B cell (primary cell): Measurements from ENCODE around the gene NBPF4. TPM values are rescaled to one million over a fixed set of nuclear protein-coding genes. Genes with fewer than 3 reads are reported as not detected.

Experiments
- ATAC-seq: fragments of 200-7000 bp; cut with Tn5 transposase; one replicate; pipeline ENCODE4 v1.10.0; 2021; ENCODE audit warnings: low read depth, mild to moderate bottlenecking, moderate number of reproducible peaks, moderate library complexity
- CTCF ChIA-PET: fragments of 350-600 bp; sonication (Branson Sonifier 250); formaldehyde crosslinking; loops from one replicate; lab custom pipeline; 2021; ENCODE audit warnings: antibody characterized with exemption, inconsistent platforms; lab: Charles Lee
- POLR2A ChIA-PET: fragments of 350-600 bp; sonication (Branson Sonifier 250); formaldehyde crosslinking; loops from one replicate; lab custom pipeline; 2021; ENCODE audit warnings: antibody characterized with exemption; lab: Charles Lee
- DNase-seq: peaks from one replicate; pipeline ENCODE4 v3.0.0; 2013
- H2AFZ ChIP-seq: 2 replicates; pipeline ENCODE4 v1.6.1; 2012; ENCODE audit warnings: mild to moderate bottlenecking, low read depth, low read length; ENCODE audit not compliant: insufficient read depth, poor library complexity, severe bottlenecking
- H3K27ac ChIP-seq, 2 donors: 1 replicate in 1 of 2; 2 replicates in 1 of 2; pipeline ENCODE4 v1.5.1; 2012 to 2013; ENCODE audit warnings: low read length in 2 of 2, mild to moderate bottlenecking in 2 of 2, moderate library complexity in 1 of 2
- H3K27me3 ChIP-seq, 4 experiments: fragments of 200-600 bp in 1 of 4; sonication (generic) in 1 of 4; replicated peaks in 1 of 4; 1 replicate in 2 of 4; 2 replicates in 2 of 4; pipeline versions ENCODE4 v1.6.1 to v1.7.0; 2013 to 2016; ENCODE audit warnings: low read length in 3 of 4, mild to moderate bottlenecking in 2 of 4, mixed read lengths in 1 of 4, moderate library complexity in 1 of 4; ENCODE audit not compliant: insufficient read depth in 4 of 4, control insufficient read depth in 3 of 4; ENCODE audit errors: control extremely low read depth in 1 of 4
- H3K36me3 ChIP-seq, 2 experiments: replicated peaks in 1 of 2; 1 replicate in 1 of 2; 2 replicates in 1 of 2; pipeline versions ENCODE4 v1.6.1 to v1.7.1; 2013; ENCODE audit warnings: low read length in 1 of 2; ENCODE audit not compliant: insufficient read depth in 2 of 2, control insufficient read depth in 1 of 2; ENCODE audit errors: control extremely low read depth in 1 of 2, extremely low read depth in 1 of 2
- H3K4me1 ChIP-seq, 2 donors: fragments of 200-600 bp in 1 of 2; sonication (generic) in 1 of 2; 1 replicate in 1 of 2; 2 replicates in 1 of 2; pipeline versions ENCODE4 v1.5.1 to v1.6.1; 2013 to 2017; ENCODE audit warnings: low read length in 2 of 2; ENCODE audit not compliant: control insufficient read depth in 2 of 2, insufficient read depth in 2 of 2
- H3K4me2 ChIP-seq: replicated peaks from 2 replicates; pipeline ENCODE3; 2012; ENCODE audit warnings: mild to moderate bottlenecking, low read depth, low read length; ENCODE audit not compliant: poor library complexity, severe bottlenecking
- H3K4me3 ChIP-seq, 5 experiments: fragments of 200-600 bp in 1 of 5; sonication (generic) in 1 of 5; 1 replicate in 3 of 5; 2 replicates in 2 of 5; pipeline versions ENCODE4 v1.5.1 to v1.7.0; 2011 to 2016; ENCODE audit warnings: low read length in 4 of 5, mild to moderate bottlenecking in 4 of 5, low read depth in 2 of 5, control low read depth in 1 of 5, moderate library complexity in 1 of 5; ENCODE audit not compliant: insufficient read depth in 1 of 5; ENCODE audit errors: control extremely low read depth in 1 of 5, extremely low read depth in 1 of 5
- H3K79me2 ChIP-seq: fragments of 200-600 bp; sonication (generic); one replicate; pipeline ENCODE4 v1.6.0; 2016; ENCODE audit warnings: low read length; ENCODE audit not compliant: control insufficient read depth, insufficient read depth
- H3K9ac ChIP-seq: fragments of 200-600 bp; sonication (generic); 2 replicates; pipeline ENCODE4 v1.6.1; 2017; ENCODE audit warnings: mild to moderate bottlenecking, low read length, moderate library complexity
- H3K9me3 ChIP-seq, 3 donors: one replicate each; pipeline versions ENCODE4 v1.6.1 to v1.7.1; 2013; ENCODE audit warnings: low read length in 2 of 3; ENCODE audit not compliant: control insufficient read depth in 2 of 3, insufficient read depth in 1 of 3; ENCODE audit errors: control extremely low read depth in 1 of 3
- H4K20me1 ChIP-seq: 2 replicates; pipeline ENCODE4 v1.6.0; 2012; ENCODE audit warnings: mild to moderate bottlenecking, low read length; ENCODE audit not compliant: insufficient read depth, control insufficient read depth, poor library complexity, severe bottlenecking
- H3K27ac Mint-ChIP-seq: one replicate; pipeline ENCODE4 v1.8.0; 2021; ENCODE audit warnings: mixed read lengths
- H3K27me3 Mint-ChIP-seq: one replicate; pipeline ENCODE4 v1.8.0; 2021; ENCODE audit warnings: mixed read lengths
- H3K4me1 Mint-ChIP-seq: one replicate; pipeline ENCODE4 v1.8.0; 2021; ENCODE audit warnings: mixed read lengths
- H3K4me3 Mint-ChIP-seq: one replicate; pipeline ENCODE4 v1.8.0; 2021; ENCODE audit warnings: mixed read lengths
- H3K9me3 Mint-ChIP-seq: one replicate; pipeline ENCODE4 v1.8.0; 2022; ENCODE audit warnings: mixed read lengths; ENCODE audit not compliant: insufficient read depth
- EZH2 ChIP-seq: IDR thresholded peaks from 2 replicates; pipeline ENCODE4 v1.6.1; 2012; ENCODE audit warnings: borderline replicate concordance, low read depth, mild to moderate bottlenecking, moderate library complexity, low read length; ENCODE audit not compliant: insufficient read depth, poor library complexity, severe bottlenecking
- WGBS: methylation state at CpG from one replicate; pipeline ENCODE4 v1.1.5; 2013; ENCODE audit warnings: missing lambda C conversion rate; ENCODE audit not compliant: insufficient coverage; 5-methylcytosine and 5-hydroxymethylcytosine counted together
- intact Hi-C: fragments of 100-400 bp; cut with micrococcal nuclease; formaldehyde crosslinking; loops from one replicate; pipeline ENCODE4 v1.10.0; 2022
- polyA plus RNA-seq: library from polyadenylated mRNA; depleted of rRNA; stranded (reverse); fragments of >200 nt; gene quantifications from 2 replicates; pipeline ENCODE4 v1.2.3, GENCODE V29; 2012
- total RNA-seq, 2 donors: library from RNA; stranded (reverse); fragments of 120-200 nt in 1 of 2; gene quantifications; 1 replicate in 1 of 2; 2 replicates in 1 of 2; pipeline versions ENCODE4 v1.2.3 to v1.2.4, GENCODE V29; 2013 to 2022
- TF ChIP-seq, protein P1 (sequence below): fragments of 200-600 bp; IDR thresholded peaks from one replicate; pipeline ENCODE4 v1.8.0; 2022; ENCODE audit warnings: antibody characterized with exemption, mild to moderate bottlenecking

NBPF4 gene
- total and polyA plus RNA-seq, 2 donors (not counting 1 experiment from before 2014, with no cell fraction given) = 0.04 TPM; not detected in 1

DNA sequence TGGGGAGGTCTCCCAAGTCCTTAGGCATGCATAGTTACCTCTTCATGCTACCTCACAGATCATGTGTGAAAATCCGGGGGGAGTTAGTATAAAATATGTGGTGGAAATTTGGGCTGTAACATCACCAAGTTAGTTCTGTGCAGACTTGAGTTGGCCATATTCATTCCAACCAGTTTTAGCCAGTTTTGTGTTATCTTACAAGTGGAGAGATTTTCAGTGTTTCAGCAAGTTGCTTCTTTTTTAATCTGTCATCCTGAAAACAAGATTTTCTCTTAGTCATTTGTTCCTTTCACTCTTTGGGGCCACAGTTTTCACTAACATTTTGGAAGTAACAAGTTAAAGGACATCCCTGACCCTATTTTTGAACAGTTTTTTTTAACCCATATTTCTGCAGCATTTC, 55.1 kb downstream of the NBPF4 start:
- intact Hi-C loops = no loop called here
- ATAC-seq (no peak), DNase-seq (no peak)
- peaks cover 15 to 21% of the 10 kb centered on the region in 2 donors for H3K4me1 ChIP-seq
- POLR2A ChIA-PET = no interaction called here
- peaks cover 21% of the 10 kb centered on the region for H4K20me1 ChIP-seq
- Mint-ChIP-seq H3K4me3 (no peak overlapping the region), H3K27me3 (no peaks in the 10 kb centered on the region), H3K27ac (no peak overlapping the region), H3K4me1 (peaks cover 1% of the 10 kb centered on the region), H3K9me3 (peaks cover 3% of the 10 kb centered on the region)
- H3K4me2 ChIP-seq = no peak overlapping the region
- H2AFZ ChIP-seq = no peak overlapping the region
- H3K27ac ChIP-seq = no peak overlapping the region
- peaks cover 0 to 10% (median 7%) of the 10 kb centered on the region in 3 donors for H3K9me3 ChIP-seq
- H3K27me3 ChIP-seq = no peaks in the 10 kb centered on the region
- no peak overlapping the region for H3K4me3 ChIP-seq
- H3K36me3 ChIP-seq = peaks cover 4 to 18% of the 10 kb centered on the region in 2 experiments
- no CpG with 5 or more reads among the region's 1 CpG for WGBS
- peaks cover 51% of the 10 kb centered on the region for H3K79me2 ChIP-seq
- H3K9ac ChIP-seq = no peak overlapping the region
- no peak for TF ChIP-seq EZH2
- TF ChIP-seq, protein P1, sequence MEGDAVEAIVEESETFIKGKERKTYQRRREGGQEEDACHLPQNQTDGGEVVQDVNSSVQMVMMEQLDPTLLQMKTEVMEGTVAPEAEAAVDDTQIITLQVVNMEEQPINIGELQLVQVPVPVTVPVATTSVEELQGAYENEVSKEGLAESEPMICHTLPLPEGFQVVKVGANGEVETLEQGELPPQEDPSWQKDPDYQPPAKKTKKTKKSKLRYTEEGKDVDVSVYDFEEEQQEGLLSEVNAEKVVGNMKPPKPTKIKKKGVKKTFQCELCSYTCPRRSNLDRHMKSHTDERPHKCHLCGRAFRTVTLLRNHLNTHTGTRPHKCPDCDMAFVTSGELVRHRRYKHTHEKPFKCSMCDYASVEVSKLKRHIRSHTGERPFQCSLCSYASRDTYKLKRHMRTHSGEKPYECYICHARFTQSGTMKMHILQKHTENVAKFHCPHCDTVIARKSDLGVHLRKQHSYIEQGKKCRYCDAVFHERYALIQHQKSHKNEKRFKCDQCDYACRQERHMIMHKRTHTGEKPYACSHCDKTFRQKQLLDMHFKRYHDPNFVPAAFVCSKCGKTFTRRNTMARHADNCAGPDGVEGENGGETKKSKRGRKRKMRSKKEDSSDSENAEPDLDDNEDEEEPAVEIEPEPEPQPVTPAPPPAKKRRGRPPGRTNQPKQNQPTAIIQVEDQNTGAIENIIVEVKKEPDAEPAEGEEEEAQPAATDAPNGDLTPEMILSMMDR = no peak
- CTCF ChIA-PET = no interaction called here

DNA sequence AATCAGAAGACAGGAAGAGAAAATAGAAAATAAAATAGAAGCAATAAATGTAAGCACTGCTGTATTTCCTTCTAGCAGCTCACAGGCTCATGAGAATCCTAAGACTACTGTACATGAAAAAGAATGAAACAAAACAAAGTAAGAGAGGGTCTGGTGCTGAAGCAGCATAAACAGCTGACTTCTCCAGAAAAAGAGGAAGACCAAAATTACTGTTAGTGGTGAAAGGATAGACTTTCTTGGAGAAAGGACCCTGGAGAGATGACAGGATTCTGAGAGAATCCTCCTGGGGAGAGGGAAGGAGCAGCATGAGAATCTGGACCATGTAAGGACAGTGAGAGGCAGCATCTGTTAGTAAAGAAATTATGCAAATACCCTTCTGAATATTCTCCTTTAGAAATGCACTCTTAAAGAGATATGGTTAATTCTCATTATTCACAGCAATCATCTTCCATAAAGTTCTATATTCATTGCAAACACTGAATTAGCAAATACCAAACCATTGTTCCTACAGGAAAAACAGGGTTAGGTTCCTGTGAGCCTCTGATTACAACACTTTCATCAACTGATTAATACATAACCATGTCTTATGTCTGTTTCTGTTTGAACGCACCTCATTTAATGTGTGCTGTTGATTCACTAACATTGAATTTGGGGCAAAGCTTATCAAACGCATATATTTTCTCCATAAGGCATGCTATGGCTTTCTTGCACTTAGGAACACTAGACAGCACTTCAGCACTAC, 60.7 kb downstream of the NBPF4 start:
- no peaks in the 10 kb centered on the region for H3K4me1 ChIP-seq
- no peak overlapping the region for H3K4me3 ChIP-seq
- Mint-ChIP-seq H3K4me1 (peaks cover 8% of the 10 kb centered on the region), H3K27me3 (no peaks in the 10 kb centered on the region), H3K27ac (no peak overlapping the region), H3K9me3 (peaks cover 3% of the 10 kb centered on the region), H3K4me3 (no peak overlapping the region)
- H3K9ac ChIP-seq = no peak overlapping the region
- POLR2A ChIA-PET = no interaction called here
- TF ChIP-seq, protein P1 = no peak
- TF ChIP-seq EZH2 = no peak
- H3K79me2 ChIP-seq = peaks cover 20% of the 10 kb centered on the region
- H4K20me1 ChIP-seq = peaks cover 7% of the 10 kb centered on the region
- H3K4me2 ChIP-seq = no peak overlapping the region
- H3K27ac ChIP-seq = no peak overlapping the region
- DNase-seq (no peak), ATAC-seq (no peak)
- peaks cover 0 to 6% (median 5%) of the 10 kb centered on the region in 3 donors for H3K9me3 ChIP-seq
- H2AFZ ChIP-seq = no peak overlapping the region
- CTCF ChIA-PET = no interaction called here
- intact Hi-C loops = no loop called here
- peaks cover 12 to 27% of the 10 kb centered on the region in 2 experiments for H3K36me3 ChIP-seq
- WGBS = no CpG with 5 or more reads among the region's 2 CpGs
- no peaks in the 10 kb centered on the region for H3K27me3 ChIP-seq
